Skin epidermis (tissue), 12 donors: ENCODE data around the gene SLC15A2.
"Not testable (repeated sequence)": the region's sequence is repeated elsewhere in the genome, so short reads cannot be mapped to it uniquely, and the experiment has no call there.

Experiments
- H3K27ac ChIP-seq, 21 experiments: fragments of 200-600 bp; sonication (generic) in 11 of 21; one replicate each; pipeline ENCODE4 v1.5.0; 2020; ENCODE audit warnings: mild to moderate bottlenecking in 3 of 21, inconsistent platforms in 2 of 21, moderate library complexity in 2 of 21
- H3K4me3 ChIP-seq, 7 experiments: fragments of 200-600 bp; sonication (generic) in 2 of 7; one replicate each; pipeline ENCODE4 v1.5.0; 2020; ENCODE audit warnings: inconsistent platforms in 2 of 7, mild to moderate bottlenecking in 2 of 7, moderate library complexity in 1 of 7

Gene SLC15A2

DNA sequence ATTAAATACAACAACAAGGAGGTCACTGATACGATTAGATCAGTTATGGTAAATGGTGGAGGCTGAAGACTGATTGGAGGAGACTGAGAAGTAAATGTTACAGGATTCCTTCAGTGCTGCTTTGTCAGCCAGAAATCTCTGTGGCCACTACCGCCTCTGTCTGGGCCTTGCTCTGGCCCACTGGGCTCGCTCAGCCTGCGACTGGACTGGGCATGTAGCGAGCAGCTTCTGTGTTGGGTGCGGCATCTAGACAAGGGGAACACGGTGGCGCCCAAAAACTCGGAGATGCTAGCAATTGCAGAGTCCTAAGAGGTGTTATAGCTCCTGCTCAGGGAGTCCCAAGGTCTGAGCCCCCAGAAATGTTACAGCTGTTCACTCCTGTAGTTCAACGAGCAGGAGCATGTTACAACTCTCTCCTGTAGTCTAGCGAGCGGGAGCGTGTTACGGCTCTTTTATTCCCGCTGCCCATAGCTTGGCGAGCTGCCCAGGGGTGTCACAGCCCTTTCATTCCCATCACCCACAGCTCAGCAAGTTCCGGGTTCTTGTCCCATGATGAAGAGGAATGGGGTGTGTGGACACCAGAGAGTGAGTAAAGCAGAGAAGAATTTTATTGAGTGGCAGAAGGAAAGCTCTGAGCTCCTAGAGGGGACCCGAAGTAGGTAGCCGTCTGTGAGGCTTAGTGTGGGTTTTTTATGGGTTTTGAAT is 24.7 kb downstream of the SLC15A2 start:
- H3K4me3 ChIP-seq: no peak overlapping the region
- H3K27ac ChIP-seq: no peak overlapping the region

DNA sequence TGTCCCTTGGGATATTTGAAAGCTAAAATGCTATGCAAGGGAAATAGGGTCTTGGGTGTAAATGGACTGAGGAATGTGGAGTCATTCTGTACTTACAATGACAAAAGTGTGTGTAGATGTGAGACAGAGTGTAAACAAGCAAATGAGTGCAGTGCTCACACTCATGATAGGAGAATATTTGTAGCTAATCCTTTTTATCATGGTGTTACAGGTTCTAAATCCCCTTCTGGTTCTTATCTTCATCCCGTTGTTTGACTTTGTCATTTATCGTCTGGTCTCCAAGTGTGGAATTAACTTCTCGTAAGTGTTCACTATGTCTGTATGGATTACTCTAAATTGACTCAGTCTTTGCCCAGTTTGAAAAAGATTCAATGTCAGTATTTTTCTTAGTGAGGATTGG is 30.5 kb downstream of the SLC15A2 start:
- Histone ChIP-seq H3K27ac (no peak overlapping the region), H3K4me3 (no peak overlapping the region)

DNA sequence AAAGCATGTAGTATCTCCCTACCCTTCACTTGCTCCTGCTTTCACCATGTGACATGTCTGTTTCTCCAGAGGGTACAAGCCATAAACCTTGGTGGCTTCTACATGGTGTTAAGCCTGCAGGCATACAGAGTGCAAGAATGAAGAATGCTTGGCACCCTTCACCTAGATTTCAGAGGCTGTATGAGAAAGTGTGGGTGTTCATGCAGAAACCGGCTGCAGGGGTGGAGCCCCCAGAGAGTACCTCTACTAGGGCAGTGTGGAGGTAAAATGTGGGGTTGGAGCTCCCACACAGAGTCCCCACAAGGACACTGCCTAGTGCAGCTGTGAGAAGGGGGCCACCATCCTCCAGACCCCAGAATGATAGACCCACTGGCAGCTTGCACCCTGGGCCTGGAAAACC is 32.2 kb downstream of the SLC15A2 start:
- Histone ChIP-seq H3K4me3 (no peak overlapping the region), H3K27ac (no peak overlapping the region)

DNA sequence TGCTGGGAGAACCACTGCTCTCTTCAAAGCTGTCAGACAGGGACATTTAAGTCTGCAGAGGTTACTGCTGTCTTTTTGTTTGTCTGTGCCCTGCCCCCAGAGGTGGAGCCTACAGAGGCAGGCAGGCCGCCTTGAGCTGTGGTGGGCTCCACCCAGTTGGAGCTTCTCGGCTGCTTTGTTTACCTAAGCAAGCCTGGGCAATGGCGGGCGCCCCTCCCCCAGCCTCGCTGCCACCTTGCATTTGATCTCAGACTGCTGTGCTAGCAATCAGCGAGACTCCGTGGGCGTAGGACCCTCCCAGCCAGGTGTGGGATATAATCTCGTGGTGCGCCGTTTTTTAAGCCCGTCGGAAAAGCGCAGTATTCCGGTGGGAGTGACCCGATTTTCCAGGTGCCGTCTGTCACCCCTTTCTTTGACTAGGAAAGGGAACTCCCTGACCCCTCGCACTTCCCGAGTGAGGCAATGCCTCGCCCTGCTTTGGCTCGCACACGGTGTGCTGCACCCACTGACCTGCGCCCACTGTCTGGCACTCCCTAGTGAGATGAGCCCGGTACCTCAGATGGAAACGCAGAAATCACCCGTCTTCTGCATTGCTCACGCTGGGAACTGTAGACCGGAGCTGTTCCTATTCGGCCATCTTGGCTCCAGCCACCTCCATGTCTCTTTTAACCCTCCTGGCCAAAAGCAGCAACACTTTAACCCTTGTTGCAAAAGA is 44.1 kb downstream of the SLC15A2 start:
- not testable (repeated sequence) for H3K4me3 ChIP-seq, H3K27ac ChIP-seq

DNA sequence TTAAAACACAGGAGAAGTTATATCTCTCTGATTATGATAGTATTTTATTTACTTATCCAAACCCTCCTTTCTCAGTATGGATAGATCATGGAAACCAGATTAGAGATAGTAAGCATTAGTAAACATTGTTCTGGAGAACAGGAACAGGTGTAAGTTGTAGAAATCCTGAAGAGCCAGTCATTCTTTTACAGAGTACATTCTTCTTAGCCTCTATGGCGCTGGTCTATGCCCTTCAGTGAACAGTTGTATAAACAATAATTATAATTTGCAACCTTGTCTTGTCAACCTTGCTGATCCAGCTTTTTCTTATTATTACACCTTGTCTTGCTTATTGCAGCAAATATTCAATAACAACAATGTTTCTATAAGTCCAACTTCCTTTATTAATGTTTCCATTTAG is 47.4 kb downstream of the SLC15A2 start:
- Histone ChIP-seq H3K27ac (no peak overlapping the region), H3K4me3 (no peak overlapping the region)

DNA sequence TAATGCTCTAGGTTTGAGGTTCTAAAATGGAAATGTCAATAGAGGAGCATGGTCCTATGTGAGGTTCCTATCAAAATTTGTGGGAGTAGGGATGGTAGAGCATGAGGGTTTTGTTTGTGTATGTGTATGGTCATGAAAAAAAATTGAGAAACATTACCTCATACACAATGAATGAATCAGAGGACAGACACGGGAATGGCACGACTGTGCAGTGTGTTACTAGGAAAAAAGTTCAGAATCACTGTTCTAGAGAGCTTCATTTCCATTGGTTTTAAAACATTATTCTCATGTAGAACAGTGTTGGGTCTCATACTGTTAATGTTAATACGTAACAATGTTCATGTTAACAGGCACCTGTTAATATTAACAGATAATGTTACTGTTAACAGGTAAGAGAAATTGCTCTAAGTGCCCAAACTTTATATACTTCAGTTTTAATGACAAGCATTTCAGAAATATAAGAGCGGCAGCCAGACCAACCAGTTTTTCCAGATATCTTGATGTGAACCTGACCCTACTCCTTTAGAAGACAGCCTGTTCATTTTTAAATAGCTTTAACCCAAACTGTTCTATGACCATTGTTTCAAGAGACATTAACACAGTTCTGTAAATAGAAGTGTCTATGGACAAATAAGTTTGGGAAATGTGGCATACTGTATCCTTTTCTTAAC is 48.0 kb downstream of the SLC15A2 start:
- Histone ChIP-seq H3K4me3 (no peak overlapping the region), H3K27ac (no peak overlapping the region)

DNA sequence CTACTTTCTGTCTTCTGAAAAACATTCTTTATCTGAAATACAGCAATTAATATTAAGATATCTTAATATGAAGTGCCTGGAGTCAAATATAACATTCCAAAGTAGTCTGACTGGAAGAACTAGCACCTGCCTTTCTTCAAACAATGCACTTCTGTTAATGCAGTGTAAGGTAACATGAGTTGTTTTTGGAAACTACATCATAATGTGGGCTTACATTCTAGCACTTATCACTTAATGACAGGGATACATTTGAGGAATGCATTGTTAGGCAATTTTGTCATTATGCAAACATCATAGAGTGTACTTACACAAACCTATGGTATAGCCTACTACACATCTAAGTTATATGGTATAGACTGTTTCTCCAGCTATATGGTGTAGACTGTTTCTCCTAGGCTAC is 49.2 kb downstream of the SLC15A2 start:
- Histone ChIP-seq H3K27ac (no peak overlapping the region), H3K4me3 (no peak overlapping the region)

DNA sequence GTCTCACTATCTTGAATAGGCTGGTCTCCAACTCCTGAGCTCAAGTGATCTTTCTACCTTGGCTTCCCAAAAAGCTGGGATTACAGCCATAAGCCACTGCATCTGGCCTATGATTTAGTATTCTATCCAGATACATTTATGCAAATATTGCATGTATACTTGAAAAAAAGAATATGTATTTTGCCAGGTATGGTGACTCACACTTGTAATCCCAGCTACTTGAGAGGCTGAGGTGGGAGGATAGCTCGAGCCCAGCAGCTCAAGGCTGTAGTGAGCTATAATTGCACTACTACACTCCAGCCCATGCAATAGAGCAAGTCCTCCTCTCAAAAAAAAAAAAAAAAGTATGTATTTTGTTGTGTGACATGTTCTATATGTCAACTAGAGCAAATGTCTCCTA is 54.4 kb downstream of the SLC15A2 start:
- Histone ChIP-seq H3K27ac (no peak overlapping the region), H3K4me3 (no peak overlapping the region)

DNA sequence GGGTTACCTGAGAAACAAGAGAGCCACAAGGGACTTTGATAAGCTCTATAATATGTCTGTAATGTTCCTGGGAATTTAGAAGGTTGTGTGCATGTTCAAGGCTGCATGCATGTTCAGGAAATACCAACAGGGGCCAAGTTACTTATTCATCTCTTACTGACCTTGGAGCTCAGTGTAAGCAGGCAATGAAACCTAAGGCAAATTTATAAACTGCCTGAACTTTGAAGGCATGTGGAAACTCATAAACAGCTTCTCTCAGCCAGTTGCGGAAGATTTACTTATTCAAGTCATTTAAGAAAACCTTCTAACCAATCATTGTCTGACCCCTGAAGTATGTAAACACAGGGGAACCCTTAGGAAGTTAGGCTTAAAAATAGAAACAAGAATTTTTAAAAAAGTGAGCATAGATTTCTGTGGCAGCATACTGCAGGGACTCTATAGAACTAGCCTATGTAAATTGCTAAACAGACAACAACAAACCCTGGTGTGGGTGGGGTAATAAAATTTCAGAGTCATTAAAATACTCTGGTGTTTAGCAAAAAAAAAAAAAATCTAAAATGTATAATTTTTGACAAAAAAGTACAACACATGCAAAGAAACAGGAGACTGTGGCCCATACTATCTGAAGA is 57.2 kb downstream of the SLC15A2 start:
- Histone ChIP-seq H3K27ac (no peak overlapping the region), H3K4me3 (no peak overlapping the region)

DNA sequence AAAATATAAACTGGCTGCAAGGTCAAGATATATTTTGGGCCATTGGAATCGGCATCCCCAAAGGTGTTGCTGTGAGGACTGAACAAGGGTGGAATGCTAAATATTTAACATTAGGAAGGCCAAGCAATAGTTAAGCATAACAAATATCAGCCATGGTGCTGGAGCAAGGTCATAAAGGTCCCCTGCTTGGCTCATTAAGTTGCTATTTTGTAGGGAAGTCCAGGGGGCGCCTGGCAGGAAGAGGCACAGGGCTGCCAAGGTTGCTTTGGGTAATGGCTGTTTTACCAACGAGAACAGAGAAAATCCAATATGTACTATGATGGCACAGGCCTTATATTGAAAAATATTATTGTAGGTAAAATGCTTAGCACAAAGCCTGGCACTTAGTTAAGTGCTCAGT is 62.2 kb downstream of the SLC15A2 start:
- no peak overlapping the region for H3K4me3 ChIP-seq
- H3K27ac ChIP-seq: no peak overlapping the region

DNA sequence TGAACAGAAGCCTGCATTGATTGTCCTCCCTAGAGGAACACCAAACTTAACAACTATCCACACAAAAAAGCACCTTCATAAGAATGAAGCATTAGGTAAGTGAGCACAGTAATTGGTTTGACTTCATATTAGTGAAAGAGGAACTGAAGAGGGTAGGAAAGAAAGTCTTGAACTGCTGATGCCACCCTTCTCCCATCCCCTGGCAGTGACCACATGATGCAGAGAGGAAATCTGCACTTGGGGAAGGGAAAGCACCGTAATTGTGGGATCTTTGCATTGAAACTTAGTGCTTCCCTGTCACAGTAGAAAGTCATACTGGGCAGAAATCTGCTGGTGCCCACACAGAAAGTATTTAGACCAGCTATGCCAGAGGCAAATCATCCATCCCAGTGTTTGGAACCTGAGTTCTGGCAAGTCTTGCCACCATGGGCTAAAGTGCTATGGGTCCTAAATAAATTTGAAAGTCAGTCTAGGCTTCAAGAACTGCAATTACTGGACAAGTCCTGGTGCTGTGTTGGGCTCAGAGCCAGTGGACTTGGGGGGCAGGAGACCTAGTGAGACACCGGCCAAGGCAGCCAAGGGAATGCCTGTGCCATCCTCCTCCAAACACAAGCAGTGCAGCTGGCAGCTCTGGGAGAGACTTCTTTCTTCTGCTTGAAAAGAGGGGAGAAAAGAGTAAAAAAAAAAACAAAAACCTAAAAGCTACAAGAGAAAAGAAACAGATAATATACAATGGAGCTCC is 63.6 kb downstream of the SLC15A2 start:
- Histone ChIP-seq H3K27ac (peak overlapping the region in 1 of 21 experiments; percentile 18), H3K4me3 (no peak overlapping the region)

DNA sequence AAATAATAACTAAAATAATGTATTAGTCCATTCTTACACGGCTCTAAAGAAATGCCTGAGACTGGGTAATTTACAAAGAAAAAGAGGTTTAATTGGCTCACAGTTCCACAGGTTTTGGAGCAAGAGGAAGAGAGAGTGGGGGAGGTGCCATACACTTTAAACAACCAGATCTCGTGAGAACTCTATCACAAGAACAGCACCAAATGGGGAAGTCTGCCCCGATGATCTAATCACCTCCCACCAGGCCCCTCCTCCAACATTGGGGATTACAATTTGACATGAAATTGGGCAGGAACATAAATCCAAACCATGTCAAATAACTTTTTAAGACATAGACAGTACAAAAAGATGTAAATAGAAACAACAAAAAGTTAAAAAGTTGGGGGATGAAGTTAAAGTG is 64.6 kb downstream of the SLC15A2 start:
- no peak overlapping the region for H3K4me3 ChIP-seq

DNA sequence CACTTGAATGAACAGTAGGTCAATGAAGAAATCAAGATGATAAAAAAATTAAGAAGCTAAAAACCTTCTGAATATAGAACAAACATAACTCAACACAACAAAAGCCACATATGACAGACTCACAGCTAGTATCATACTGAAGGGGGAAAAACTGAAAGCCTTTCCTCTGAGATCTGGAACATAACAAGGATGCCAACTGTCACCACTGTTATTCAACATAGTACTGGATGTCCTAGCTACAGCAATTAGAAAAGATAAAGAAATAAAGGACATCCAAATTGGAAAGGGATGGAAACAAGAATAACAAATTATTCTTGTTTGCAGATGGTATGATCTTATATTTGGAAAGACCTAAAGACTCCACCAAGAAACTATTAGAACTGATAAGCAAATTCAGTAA is 67.1 kb downstream of the SLC15A2 start:
- no peak overlapping the region for H3K4me3 ChIP-seq

More for the DNA sequence above, 64.6 kb downstream of the SLC15A2 start:
- H3K27ac ChIP-seq: no peak overlapping the region

DNA sequence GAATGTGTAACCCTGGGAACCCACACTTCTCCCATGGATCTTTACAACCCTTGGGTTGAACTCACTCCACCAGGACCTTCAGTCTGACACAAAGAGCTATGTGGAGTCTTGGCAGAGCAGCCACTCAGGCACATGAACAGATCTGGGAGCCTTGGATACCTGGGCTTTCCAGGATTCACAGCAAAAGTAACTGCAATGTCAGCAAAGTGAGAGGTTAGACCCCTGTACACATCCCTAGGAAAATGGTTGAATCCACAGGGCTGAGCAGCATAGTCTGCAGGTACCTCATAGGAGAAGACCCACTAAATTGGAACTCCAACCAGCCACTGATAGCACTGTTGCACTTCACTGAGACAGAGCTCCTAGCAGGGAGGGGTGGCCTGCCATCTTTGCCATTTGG is 68.2 kb downstream of the SLC15A2 start:
- Histone ChIP-seq H3K27ac (no peak overlapping the region), H3K4me3 (no peak overlapping the region)

More for the DNA sequence above, 67.1 kb downstream of the SLC15A2 start:
- H3K27ac ChIP-seq: no peak overlapping the region

DNA sequence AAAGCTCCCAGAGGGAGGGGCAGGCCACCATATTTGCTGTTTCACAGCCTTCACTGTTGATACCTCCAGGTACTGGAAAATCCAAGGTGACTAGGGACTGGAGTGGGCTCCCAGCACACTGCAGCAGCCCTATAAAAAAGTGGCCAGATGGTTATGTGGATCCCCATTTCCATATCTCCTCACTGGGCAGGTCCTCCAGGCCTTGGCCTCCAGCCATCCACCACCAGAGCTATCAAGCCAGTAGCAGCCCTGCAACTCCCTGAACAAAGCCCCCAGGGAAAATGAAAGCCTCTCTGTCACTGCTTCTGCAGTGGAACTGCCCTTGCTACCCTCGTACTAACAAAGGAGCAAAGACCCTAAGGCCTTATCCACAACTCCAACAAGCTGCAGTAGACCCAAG is 69.4 kb downstream of the SLC15A2 start:
- no peak overlapping the region for H3K4me3 ChIP-seq
- no peak overlapping the region for H3K27ac ChIP-seq

DNA sequence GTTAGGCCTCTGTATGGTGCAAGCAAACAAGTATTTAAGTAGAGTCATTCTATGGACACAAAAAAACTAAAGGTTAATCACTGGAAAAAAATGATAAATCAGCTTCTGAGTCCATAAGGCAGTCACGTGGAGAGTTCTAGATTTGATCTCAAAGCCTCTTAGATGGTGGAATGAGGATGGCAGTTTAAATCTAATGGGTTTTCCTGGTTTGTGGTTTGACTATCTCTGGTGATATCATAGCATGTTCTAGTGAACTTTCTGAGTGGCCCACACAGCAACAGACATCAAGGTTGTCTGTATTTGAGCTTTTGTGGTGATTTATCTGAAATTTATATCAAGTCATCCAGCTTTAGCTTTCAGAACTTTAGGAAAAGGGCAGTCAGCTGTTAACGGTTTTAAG is 75.4 kb downstream of the SLC15A2 start:
- H3K4me3 ChIP-seq: no peak overlapping the region

DNA sequence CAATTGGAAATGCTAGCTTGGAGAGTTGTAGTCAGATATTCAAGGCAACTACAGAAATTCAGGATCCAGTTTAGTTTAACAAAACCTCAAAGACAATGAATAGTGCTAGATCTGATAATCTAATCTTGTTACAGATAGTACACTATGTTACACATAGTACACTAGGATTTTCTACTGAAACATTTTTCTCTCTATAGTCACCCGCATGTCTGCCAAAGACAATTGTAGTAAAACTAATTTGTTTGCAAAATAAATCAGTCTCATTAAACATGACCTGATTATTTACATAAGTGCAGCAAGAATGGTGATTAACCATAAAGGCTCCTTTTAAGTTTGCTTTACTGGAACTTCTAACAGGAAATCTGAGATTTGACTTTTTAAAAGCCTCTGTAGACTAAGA is 75.8 kb downstream of the SLC15A2 start:
- H3K27ac ChIP-seq: no peak overlapping the region
- no peak overlapping the region for H3K4me3 ChIP-seq

More for the DNA sequence above, 75.4 kb downstream of the SLC15A2 start:
- H3K27ac ChIP-seq: no peak overlapping the region

DNA sequence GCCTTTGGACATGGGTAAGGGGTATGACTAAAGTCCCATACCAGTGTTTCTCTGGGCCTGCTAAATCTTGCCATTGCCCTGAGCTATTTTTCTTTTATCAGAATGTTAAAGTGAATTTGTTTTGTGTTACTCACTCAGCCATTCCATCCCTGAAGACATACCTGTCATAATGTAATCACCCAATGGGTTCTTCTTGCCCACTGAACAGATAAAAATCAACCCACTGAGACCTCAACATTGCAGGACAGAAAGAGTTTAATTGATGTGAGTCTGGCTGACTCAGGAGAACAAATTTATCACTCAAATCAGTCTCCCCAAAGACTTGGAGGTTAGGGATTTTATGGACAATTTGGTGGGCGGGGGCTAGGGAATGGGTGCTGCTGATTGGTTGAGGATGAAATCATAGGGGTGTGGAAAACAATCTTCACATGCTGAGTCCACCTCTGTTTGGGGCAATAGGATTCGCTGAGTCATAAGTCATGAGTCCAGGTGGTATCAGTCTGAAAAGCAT is 80.5 kb downstream of the SLC15A2 start:
- Histone ChIP-seq H3K4me3 (no peak overlapping the region), H3K27ac (no peak overlapping the region)

DNA sequence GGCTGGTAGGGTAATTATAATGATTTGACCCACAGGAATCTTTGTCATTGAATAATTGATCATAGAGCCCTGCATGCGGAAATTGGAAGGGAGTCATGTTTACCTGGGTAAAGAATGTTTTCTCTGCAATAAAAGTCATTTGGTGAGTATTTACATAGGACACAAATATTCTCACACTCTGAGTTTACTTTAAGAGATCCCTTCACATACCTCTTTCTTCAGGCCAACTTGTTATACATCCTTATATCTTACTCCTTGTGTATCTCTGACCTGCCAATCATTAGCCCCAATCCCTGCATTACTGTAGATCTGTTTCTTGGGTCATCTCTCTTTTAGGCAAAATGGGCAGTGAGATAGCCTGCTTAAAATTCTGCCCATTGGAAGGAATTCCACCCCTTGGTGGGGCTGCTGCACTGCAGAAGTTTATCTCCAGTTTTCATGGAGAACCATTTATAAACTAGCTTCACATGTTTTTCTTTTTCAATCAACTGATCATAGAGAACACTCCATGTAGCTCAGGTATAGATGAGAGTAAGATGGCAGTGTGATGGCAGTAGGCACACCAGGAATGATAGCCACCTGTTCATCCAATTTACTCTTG is 81.6 kb downstream of the SLC15A2 start:
- no peak overlapping the region for H3K4me3 ChIP-seq
- H3K27ac ChIP-seq: no peak overlapping the region
